HEK293 (cell line): ENCODE measurements around the gene NRP2.

Source experiments
- CTCF ChIA-PET: fragments of 350-600 bp; formaldehyde crosslinking; extraction: SDS; loops from one replicate; lab custom pipeline; 2021; ENCODE audit warnings: antibody characterized with exemption; lab: Yijun Ruan, JAX
- POLR2A ChIA-PET: fragments of 300-600 bp; formaldehyde crosslinking; extraction: SDS; loops from one replicate; lab custom pipeline; 2020; ENCODE audit warnings: antibody characterized with exemption, inconsistent platforms; lab: Yijun Ruan, JAX
- H3K27ac ChIP-seq: fragments of 200-500 bp; sonication (Bioruptor generic); 2 replicates; pipeline ENCODE4 v1.5.1; 2014; ENCODE audit warnings: low read depth, low read length, control low read depth, inconsistent platforms; ENCODE audit errors: extremely low read depth
- H3K36me3 ChIP-seq, 2 experiments: fragments of 200-500 bp in 1 of 2; sonication (Bioruptor generic) in 1 of 2; 1 replicate in 1 of 2; 2 replicates in 1 of 2; pipeline ENCODE4 v1.5.1; 2014 to 2017; ENCODE audit warnings: inconsistent platforms in 2 of 2, low read length in 2 of 2; ENCODE audit not compliant: control insufficient read depth in 2 of 2, insufficient read depth in 1 of 2
- H3K4me1 ChIP-seq: fragments of 200-500 bp; sonication (Bioruptor generic); 2 replicates; pipeline ENCODE4 v1.5.1; 2014; ENCODE audit warnings: mild to moderate bottlenecking, low read length, inconsistent platforms; ENCODE audit not compliant: control insufficient read depth, insufficient read depth
- H3K4me3 ChIP-seq: 2 replicates; pipeline ENCODE4 v1.5.1; 2011; ENCODE audit warnings: low read depth, mild to moderate bottlenecking, control low read depth, low read length, moderate library complexity
- H3K9me3 ChIP-seq: fragments of 200-500 bp; sonication (Bioruptor generic); 2 replicates; pipeline ENCODE4 v1.5.1; 2014; ENCODE audit warnings: low read depth, low read length, inconsistent platforms; ENCODE audit not compliant: control insufficient read depth, insufficient read depth
- YY2 ChIP-seq: fragments of 450-650 bp; formaldehyde crosslinking; IDR thresholded peaks from 2 replicates; pipeline ENCODE4 v1.5.1; 2016; ENCODE audit warnings: missing biosample characterization, missing genetic modification characterization
- ZBTB48 ChIP-seq: fragments of 450-650 bp; formaldehyde crosslinking; IDR thresholded peaks from 2 replicates; pipeline ENCODE4 v1.5.1; 2016; ENCODE audit warnings: missing biosample characterization, missing genetic modification characterization
- ZBTB49 ChIP-seq: fragments of 450-650 bp; formaldehyde crosslinking; IDR thresholded peaks from 2 replicates; pipeline ENCODE4 v1.5.1; 2016; ENCODE audit warnings: missing biosample characterization, missing genetic modification characterization, low read depth
- ZNF138 ChIP-seq: fragments of 450-650 bp; formaldehyde crosslinking; IDR thresholded peaks from 2 replicates; pipeline ENCODE4 v1.5.1; 2016; ENCODE audit warnings: missing biosample characterization, missing genetic modification characterization, borderline replicate concordance
- ZNF18 ChIP-seq: fragments of 450-650 bp; formaldehyde crosslinking; IDR thresholded peaks from 2 replicates; pipeline ENCODE4 v1.5.1; 2016; ENCODE audit warnings: missing biosample characterization, missing genetic modification characterization
- ZNF214 ChIP-seq: fragments of 450-650 bp; formaldehyde crosslinking; IDR thresholded peaks from 2 replicates; pipeline ENCODE4 v1.5.1; 2017; ENCODE audit warnings: missing biosample characterization, mild to moderate bottlenecking, missing genetic modification characterization, borderline replicate concordance
- ZNF239 ChIP-seq: fragments of 450-650 bp; formaldehyde crosslinking; IDR thresholded peaks from 2 replicates; pipeline ENCODE4 v1.5.1; 2016; ENCODE audit warnings: missing biosample characterization, missing genetic modification characterization
- ZNF280D ChIP-seq: fragments of 450-650 bp; formaldehyde crosslinking; IDR thresholded peaks from 2 replicates; pipeline ENCODE4 v1.5.1; 2016; ENCODE audit warnings: missing biosample characterization, missing genetic modification characterization
- ZNF335 ChIP-seq: fragments of 450-650 bp; formaldehyde crosslinking; conservative IDR thresholded peaks from 2 replicates; pipeline ENCODE4 v1.5.1; 2016; ENCODE audit warnings: missing biosample characterization, missing genetic modification characterization
- ZNF555 ChIP-seq: fragments of 450-650 bp; formaldehyde crosslinking; conservative IDR thresholded peaks from 2 replicates; pipeline ENCODE4 v1.5.1; 2017; ENCODE audit warnings: missing biosample characterization, mild to moderate bottlenecking, missing genetic modification characterization, inconsistent platforms
- ZNF560 ChIP-seq: fragments of 450-650 bp; formaldehyde crosslinking; IDR thresholded peaks from 2 replicates; pipeline ENCODE4 v1.5.1; 2017; ENCODE audit warnings: missing biosample characterization, missing genetic modification characterization, borderline replicate concordance
- ZNF645 ChIP-seq: fragments of 450-650 bp; formaldehyde crosslinking; IDR thresholded peaks from 2 replicates; pipeline ENCODE4; 2016; ENCODE audit warnings: missing biosample characterization, missing genetic modification characterization
- ZNF664 ChIP-seq: fragments of 450-650 bp; formaldehyde crosslinking; IDR thresholded peaks from 2 replicates; pipeline ENCODE4 v1.5.1; 2016; ENCODE audit warnings: missing biosample characterization, missing genetic modification characterization
- ZNF76 ChIP-seq: fragments of 450-650 bp; formaldehyde crosslinking; IDR thresholded peaks from 2 replicates; pipeline ENCODE4; 2016; ENCODE audit warnings: low read depth, missing biosample characterization, missing genetic modification characterization, borderline replicate concordance
- ZNF768 ChIP-seq: fragments of 450-650 bp; formaldehyde crosslinking; IDR thresholded peaks from 2 replicates; pipeline ENCODE4 v1.5.1; 2018; ENCODE audit warnings: missing biosample characterization, mild to moderate bottlenecking, missing genetic modification characterization
- ZSCAN18 ChIP-seq: fragments of 450-650 bp; formaldehyde crosslinking; IDR thresholded peaks from 2 replicates; pipeline ENCODE4 v1.5.1; 2016; ENCODE audit warnings: missing biosample characterization, missing genetic modification characterization
- TF ChIP-seq, protein P1 (sequence below): fragments of 450-650 bp; formaldehyde crosslinking; IDR thresholded peaks from 2 replicates; pipeline ENCODE4 v1.5.1; 2017; ENCODE audit warnings: missing biosample characterization, missing genetic modification characterization
- TF ChIP-seq, protein P2 (sequence below): fragments of 450-650 bp; formaldehyde crosslinking; IDR thresholded peaks from 2 replicates; pipeline ENCODE4 v1.5.1; 2017; ENCODE audit warnings: missing biosample characterization, missing genetic modification characterization

The NRP2 gene

GRCh38 chr2:205656941-205657340 is 25.4 kb upstream of the NRP2 start:
- Histone ChIP-seq H3K4me1 (no peaks in the 10 kb centered on the region), H3K27ac (no peak overlapping the region), H3K9me3 (no peaks in the 10 kb centered on the region), H3K36me3 (no peaks in the 10 kb centered on the region), H3K4me3 (no peak overlapping the region)
- no peak for TF ChIP-seq ZNF76 (tag by site-specific recombination)
- TF ChIP-seq ZNF560 (tag by site-specific recombination), result no peak
- TF ChIP-seq ZNF138, result no peak
- TF ChIP-seq ZNF555, result no peak
- POLR2A ChIA-PET, result no interaction called here
- CTCF ChIA-PET, result interaction anchor here (1.4 kb wide), 1 partner anchor 1397 kb away, joined by 3 read pairs; no protein-coding TSS in a partner anchor

DNA sequence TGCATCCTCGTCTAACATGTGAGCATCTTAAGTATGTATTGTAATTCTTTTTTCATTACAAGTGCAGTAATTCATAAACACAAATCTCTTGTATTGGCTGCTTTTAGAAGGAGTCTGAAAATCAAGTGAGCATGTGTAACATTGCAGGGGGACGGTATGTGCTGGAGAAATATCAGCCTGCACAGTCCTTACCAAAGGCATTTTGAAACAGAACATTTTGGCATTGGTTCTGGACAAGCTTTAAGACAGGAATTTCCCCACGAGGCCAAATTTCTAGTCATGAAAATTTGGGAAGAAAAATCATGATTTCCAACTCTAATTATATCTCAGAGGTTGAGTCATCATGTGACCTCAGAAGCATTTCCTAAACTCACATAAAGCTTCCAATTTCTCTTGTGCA is 24.7 kb upstream of the NRP2 start:
- H3K9me3 ChIP-seq, result no peaks in the 10 kb centered on the region
- H3K4me1 ChIP-seq, result no peaks in the 10 kb centered on the region
- H3K27ac ChIP-seq, result no peak overlapping the region
- TF ChIP-seq ZNF18 (no peak), ZSCAN18 (tag by site-specific recombination) (no peak), ZNF214 (tag by site-specific recombination) (no peak), ZBTB49 (tag by site-specific recombination) (no peak), ZBTB48 (tag by site-specific recombination) (no peak), ZNF645 (no peak), ZNF664 (tag by site-specific recombination) (no peak), ZNF560 (tag by site-specific recombination) (no peak), ZNF768 (tag by site-specific recombination) (no peak), ZNF239 (no peak), ZNF280D (tag by site-specific recombination) (no peak), ZNF335 (tag by site-specific recombination) (no peak), YY2 (tag by site-specific recombination) (no peak)
- TF ChIP-seq, protein P1, sequence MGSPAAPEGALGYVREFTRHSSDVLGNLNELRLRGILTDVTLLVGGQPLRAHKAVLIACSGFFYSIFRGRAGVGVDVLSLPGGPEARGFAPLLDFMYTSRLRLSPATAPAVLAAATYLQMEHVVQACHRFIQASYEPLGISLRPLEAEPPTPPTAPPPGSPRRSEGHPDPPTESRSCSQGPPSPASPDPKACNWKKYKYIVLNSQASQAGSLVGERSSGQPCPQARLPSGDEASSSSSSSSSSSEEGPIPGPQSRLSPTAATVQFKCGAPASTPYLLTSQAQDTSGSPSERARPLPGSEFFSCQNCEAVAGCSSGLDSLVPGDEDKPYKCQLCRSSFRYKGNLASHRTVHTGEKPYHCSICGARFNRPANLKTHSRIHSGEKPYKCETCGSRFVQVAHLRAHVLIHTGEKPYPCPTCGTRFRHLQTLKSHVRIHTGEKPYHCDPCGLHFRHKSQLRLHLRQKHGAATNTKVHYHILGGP (tag by site-specific recombination), result no peak
- TF ChIP-seq, protein P2, sequence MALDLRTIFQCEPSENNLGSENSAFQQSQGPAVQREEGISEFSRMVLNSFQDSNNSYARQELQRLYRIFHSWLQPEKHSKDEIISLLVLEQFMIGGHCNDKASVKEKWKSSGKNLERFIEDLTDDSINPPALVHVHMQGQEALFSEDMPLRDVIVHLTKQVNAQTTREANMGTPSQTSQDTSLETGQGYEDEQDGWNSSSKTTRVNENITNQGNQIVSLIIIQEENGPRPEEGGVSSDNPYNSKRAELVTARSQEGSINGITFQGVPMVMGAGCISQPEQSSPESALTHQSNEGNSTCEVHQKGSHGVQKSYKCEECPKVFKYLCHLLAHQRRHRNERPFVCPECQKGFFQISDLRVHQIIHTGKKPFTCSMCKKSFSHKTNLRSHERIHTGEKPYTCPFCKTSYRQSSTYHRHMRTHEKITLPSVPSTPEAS (tag by site-specific recombination), result no peak
- H3K4me3 ChIP-seq, result no peak overlapping the region
- ChIA-PET CTCF (interaction anchor here (1.4 kb wide), 1 partner anchor 1398 kb away, joined by 3 read pairs; no protein-coding TSS in a partner anchor), POLR2A (no interaction called here)
- no peaks in the 10 kb centered on the region for H3K36me3 ChIP-seq
